IPS DF 19.7 (cell line): ENCODE results near the gene ECHDC3.

Experiments used
- DNase-seq: peaks from one replicate; pipeline ENCODE4 v3.0.0-alpha.2; 2013; ENCODE audit warnings: low read depth, low spot score

Gene ECHDC3

DNA sequence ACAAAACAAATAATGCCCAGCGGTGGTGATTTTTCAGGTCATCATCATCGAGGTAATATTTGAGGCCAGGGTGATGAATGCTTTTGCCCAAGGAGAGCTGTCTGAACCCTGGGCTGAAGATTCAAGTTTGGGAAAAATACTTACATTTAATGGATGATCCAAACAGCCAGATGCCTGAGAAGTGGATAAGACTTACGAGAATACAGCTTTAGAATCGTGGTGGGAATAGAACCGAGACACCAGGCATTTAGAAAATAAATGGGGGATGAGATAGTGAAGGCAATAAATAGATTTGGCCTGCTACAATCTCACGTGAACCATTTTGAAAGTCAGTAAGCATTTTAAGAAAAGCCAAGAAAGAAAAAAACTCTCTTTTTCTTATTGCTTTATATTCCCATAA lies 68.8 kb downstream of the ECHDC3 start:
- DNase-seq = no peak

DNA sequence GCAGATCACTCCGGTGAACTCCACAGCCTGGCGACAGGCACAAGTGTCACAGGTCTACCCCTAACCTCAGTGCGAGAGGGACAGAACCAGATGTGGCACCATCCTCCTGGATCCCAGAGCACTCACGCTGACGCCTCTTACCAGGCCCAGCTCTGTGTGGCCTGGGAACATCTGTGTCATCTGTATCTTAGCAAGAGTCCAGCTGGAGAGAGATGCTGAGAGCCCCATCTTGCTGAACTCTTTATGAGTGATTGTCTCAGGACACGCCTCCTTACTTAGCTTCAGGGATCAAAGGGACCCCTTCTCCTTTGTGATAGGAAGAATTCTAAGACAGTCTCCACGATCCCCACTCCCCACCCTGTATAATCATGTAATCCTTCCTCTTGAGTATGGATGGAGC lies 71.0 kb downstream of the ECHDC3 start:
- DNase-seq = no peak
